Inflammatory macrophage treated with lipopolysaccharide for 4 hours (primary cell): ENCODE measurements around the gene GRAMD1A.
"Not testable (repeated sequence)": the region's sequence is repeated elsewhere in the genome, so short reads cannot be mapped to it uniquely, and the experiment has no call there.

Source experiments
- DNase-seq: peaks from one replicate; pipeline ENCODE4 v3.0.0-alpha.2; 2020

GRAMD1A gene

GRCh38 chr19:35004517-35005255, 4.6 kb downstream of the GRAMD1A start:
- no peak for DNase-seq

GRCh38 chr19:35005256-35005977, 5.3 kb downstream of the GRAMD1A start:
- DNase-seq: no peak

- not testable (repeated sequence) for DNase-seq
These were observed 5.9 kb downstream of the GRAMD1A start for GRCh38 chr19:35006007-35006341.

GRCh38 chr19:35006342-35006998, 6.3 kb downstream of the GRAMD1A start:
- no peak for DNase-seq

- DNase-seq: no peak
These were observed 6.9 kb downstream of the GRAMD1A start for GRCh38 chr19:35006999-35007365.

GRCh38 chr19:35007427-35007826, 7.3 kb downstream of the GRAMD1A start:
- DNase-seq: not testable (repeated sequence)

- no peak for DNase-seq
These were observed 8.8 kb downstream of the GRAMD1A start for GRCh38 chr19:35008891-35009341.

GRCh38 chr19:35009424-35010415, 9.6 kb downstream of the GRAMD1A start:
- DNase-seq: peak; percentile 29

GRCh38 chr19:35011091-35011689, 11.1 kb downstream of the GRAMD1A start:
- no peak for DNase-seq

GRCh38 chr19:35011737-35012682, 11.9 kb downstream of the GRAMD1A start:
- DNase-seq: no peak

- DNase-seq: peak; percentile 67
These were observed 13.1 kb downstream of the GRAMD1A start for GRCh38 chr19:35013041-35013819.

- DNase-seq: peak; percentile 72
These were observed 14.0 kb downstream of the GRAMD1A start for GRCh38 chr19:35013820-35014754.

- DNase-seq: not testable (repeated sequence)
These were observed 14.7 kb downstream of the GRAMD1A start for GRCh38 chr19:35014774-35015173.

GRCh38 chr19:35015270-35015953, 15.3 kb downstream of the GRAMD1A start:
- no peak for DNase-seq

- no peak for DNase-seq
These were observed 15.8 kb downstream of the GRAMD1A start for GRCh38 chr19:35015954-35016351.

- DNase-seq: no peak
These were observed 17.4 kb downstream of the GRAMD1A start for GRCh38 chr19:35017507-35017906.

GRCh38 chr19:35018379-35018778, 18.3 kb downstream of the GRAMD1A start:
- DNase-seq: no peak

GRCh38 chr19:35019144-35019543, 19.0 kb downstream of the GRAMD1A start:
- no peak for DNase-seq
